ENCODE data around the gene DCLRE1C. TPM values are rescaled to one million over a fixed set of nuclear protein-coding genes. Genes with fewer than 3 reads are reported as not detected.

Gene DCLRE1C
- total and polyA plus RNA-seq, 2 of the 8 experiments (the other 6 are each of a cell fraction or from before 2014, with no cell fraction given) = 0.77 to 7.4 TPM

GRCh38 chr10:14858338-14858960 is 95.4 kb downstream of the DCLRE1C start:
- H4K91ac ChIP-seq (replicated peaks; ENCODE audit: insufficient read length, low read length) = no peak overlapping the region
- no peak overlapping the region for H3K9ac ChIP-seq (replicated peaks in 1 of 4; ENCODE audit: extremely low read depth in 1 of 4, low read depth in 3 of 4, low read length in 3 of 4)
- H3K4me3 ChIP-seq (ENCODE audit: extremely low read depth in 1 of 4, insufficient read depth in 2 of 4, low read depth in 3 of 4, low read length in 4 of 4) = no peak overlapping the region
- WGBS, 2 experiments (ENCODE audit: extremely low coverage in 1 of 2, insufficient coverage in 1 of 2, insufficient read length in 1 of 2, insufficient replicate concordance in 2 of 2, low coverage in 1 of 2, low lambda C conversion rate in 2 of 2, missing lambda C conversion rate in 1 of 2) = 98% methylated on average over 6 of the region's 6 CpGs; no CpG with 5 or more reads in 1 of the 2 experiments
- H2AFZ ChIP-seq (ENCODE audit: low read length) = no peak overlapping the region
- no peak overlapping the region for H2BK15ac ChIP-seq (ENCODE audit: low read length)
- no peak overlapping the region for H3K4ac ChIP-seq (replicated peaks; ENCODE audit: insufficient read length, low read depth, low read length)
- POLR2A ChIA-PET (ENCODE audit: partially characterized antibody) = no interaction called here
- no peak overlapping the region for H3K56ac ChIP-seq (replicated peaks; ENCODE audit: insufficient read length, low read depth, low read length)
- H2BK20ac ChIP-seq (ENCODE audit: low read length) = no peak overlapping the region
- no peak overlapping the region for H4K8ac ChIP-seq (ENCODE audit: extremely low read depth, insufficient read depth, low read length)
- CTCF ChIA-PET (ENCODE audit: partially characterized antibody) = interaction anchor here (1.0 to 1.1 kb wide), 2 partner anchors 17 to 310 kb away, joined by 3 to 4 read pairs; no protein-coding TSS in a partner anchor
- no peak overlapping the region for H2BK12ac ChIP-seq (ENCODE audit: low read depth, low read length)
- H3K14ac ChIP-seq (ENCODE audit: insufficient read length) = no peak overlapping the region
- H3K79me1 ChIP-seq (ENCODE audit: low read depth, low read length) = no peaks in the 10 kb centered on the region
- H3K23me2 ChIP-seq (ENCODE audit: low read depth, low read length) = no peaks in the 10 kb centered on the region
- H3K79me2 ChIP-seq (ENCODE audit: control insufficient read depth in 1 of 2, insufficient read depth in 2 of 2, low read length in 2 of 2) = no peaks in the 10 kb centered on the region
- peaks cover 0 to 3% of the 10 kb centered on the region in 2 experiments for H4K20me1 ChIP-seq (replicated peaks in 1 of 2; ENCODE audit: control insufficient read depth in 1 of 2, insufficient read depth in 2 of 2, low read length in 2 of 2)
- no peak overlapping the region for H2BK120ac ChIP-seq (replicated peaks; ENCODE audit: low read depth, low read length)
- no peak overlapping the region for H4K5ac ChIP-seq (ENCODE audit: insufficient read length, low read depth, low read length)
- H3K23ac ChIP-seq (ENCODE audit: insufficient read length) = no peak overlapping the region
- H3K18ac ChIP-seq (ENCODE audit: extremely low read depth, low read length) = no peak overlapping the region
- DNase-seq (ENCODE audit: low read depth in 1 of 2, low spot score in 2 of 2) (no peak), FAIRE-seq (no peak)
- H3K9me3 ChIP-seq (ENCODE audit: insufficient read depth in 2 of 2, low read depth in 1 of 2, low read length in 1 of 2) = no peaks in the 10 kb centered on the region
- peaks cover 0 to 32% (median 5%) of the 10 kb centered on the region in 4 experiments; a peak in 5 of 8 replicates for H3K36me3 ChIP-seq (ENCODE audit: control insufficient read depth in 2 of 4, insufficient read depth in 4 of 4, low read length in 3 of 4)
- H3K27ac ChIP-seq (ENCODE audit: low read depth, low read length) = no peak overlapping the region
- no peak overlapping the region for H2AK5ac ChIP-seq (ENCODE audit: low read depth, low read length)
- H2BK5ac ChIP-seq (ENCODE audit: low read depth, low read length) = no peak overlapping the region
- no peaks in the 10 kb centered on the region for H3K4me1 ChIP-seq (replicated peaks in 1 of 4; ENCODE audit: control insufficient read depth in 3 of 4, insufficient read depth in 4 of 4, low read length in 3 of 4)
- no peaks in the 10 kb centered on the region for H3K27me3 ChIP-seq (replicated peaks in 1 of 4; ENCODE audit: control insufficient read depth in 3 of 4, extremely low read depth in 1 of 4, insufficient read depth in 3 of 4, low read length in 3 of 4)
- H3K4me2 ChIP-seq (ENCODE audit: insufficient read depth in 1 of 2, low read depth in 2 of 2, low read length in 2 of 2) = no peak overlapping the region
- TF ChIP-seq RFX5 (IDR thresholded peaks at IDR 0.05; ENCODE audit: borderline replicate concordance, low read depth, low read length) (no peak), EP300 (IDR thresholded peaks at IDR 0.05; ENCODE audit: borderline replicate concordance in 1 of 2, low read depth in 2 of 2, low read length in 2 of 2) (no peak), CBX5 (IDR thresholded peaks at IDR 0.05; ENCODE audit: low read depth, low read length) (no peak), SP1 (IDR thresholded peaks at IDR 0.05; ENCODE audit: low read depth, low read length) (no peak), POU5F1 (IDR thresholded peaks at IDR 0.05; ENCODE audit: low read depth, low read length) (no peak), KDM5A (IDR thresholded peaks at IDR 0.05; ENCODE audit: low read length) (no peak), MAFK (IDR thresholded peaks at IDR 0.05; ENCODE audit: low read depth, low read length) (no peak), RXRA (IDR thresholded peaks at IDR 0.05; ENCODE audit: insufficient read depth, low read depth, low read length) (no peak), EGR1 (IDR thresholded peaks at IDR 0.05; ENCODE audit: borderline replicate concordance, low read depth, low read length) (no peak), YY1 (IDR thresholded peaks at IDR 0.05; ENCODE audit: low read depth, low read length) (no peak), NANOG (IDR thresholded peaks at IDR 0.05; ENCODE audit: insufficient read depth, low read depth, low read length, poor library complexity, severe bottlenecking) (no peak), ASH2L (IDR thresholded peaks at IDR 0.05; ENCODE audit: low read length) (no peak), NRF1 (IDR thresholded peaks at IDR 0.05; ENCODE audit: low read depth, low read length) (no peak)

All from H1 (cell line).